ENCODE results near the gene KRT15. TPM values are rescaled to one million over a fixed set of nuclear protein-coding genes. Genes with fewer than 3 reads are reported as not detected.
A peak's percentile ranks its signal among the peaks of the same experiment; 100 is the strongest.

The KRT15 gene
- total RNA-seq, 4 donors from 2014 or later, result 12.3 to 44.5 (median 28.8) TPM

DNA sequence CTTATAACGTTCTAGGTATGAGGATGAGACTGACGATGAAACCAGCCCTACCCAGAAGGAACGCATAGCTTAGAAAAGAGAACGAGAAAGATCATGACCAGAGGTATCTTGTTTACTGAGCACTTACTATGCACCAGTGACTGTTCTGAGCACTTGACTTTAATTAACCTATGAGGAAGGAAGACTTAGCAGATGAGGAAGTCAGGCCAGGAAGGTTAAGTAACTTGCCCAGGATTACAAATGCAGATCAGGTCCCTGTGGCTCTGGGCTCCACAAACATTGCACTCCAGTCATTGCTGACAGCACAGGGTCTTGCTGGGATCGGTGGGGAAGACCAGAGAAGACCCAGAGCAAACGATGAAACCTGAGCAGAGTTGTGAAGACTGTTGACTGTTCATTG is 20.4 kb downstream of the KRT15 start:
- H3K4me3 ChIP-seq, result no peak overlapping the region
- no peak for DNase-seq
- TF ChIP-seq, protein P1, sequence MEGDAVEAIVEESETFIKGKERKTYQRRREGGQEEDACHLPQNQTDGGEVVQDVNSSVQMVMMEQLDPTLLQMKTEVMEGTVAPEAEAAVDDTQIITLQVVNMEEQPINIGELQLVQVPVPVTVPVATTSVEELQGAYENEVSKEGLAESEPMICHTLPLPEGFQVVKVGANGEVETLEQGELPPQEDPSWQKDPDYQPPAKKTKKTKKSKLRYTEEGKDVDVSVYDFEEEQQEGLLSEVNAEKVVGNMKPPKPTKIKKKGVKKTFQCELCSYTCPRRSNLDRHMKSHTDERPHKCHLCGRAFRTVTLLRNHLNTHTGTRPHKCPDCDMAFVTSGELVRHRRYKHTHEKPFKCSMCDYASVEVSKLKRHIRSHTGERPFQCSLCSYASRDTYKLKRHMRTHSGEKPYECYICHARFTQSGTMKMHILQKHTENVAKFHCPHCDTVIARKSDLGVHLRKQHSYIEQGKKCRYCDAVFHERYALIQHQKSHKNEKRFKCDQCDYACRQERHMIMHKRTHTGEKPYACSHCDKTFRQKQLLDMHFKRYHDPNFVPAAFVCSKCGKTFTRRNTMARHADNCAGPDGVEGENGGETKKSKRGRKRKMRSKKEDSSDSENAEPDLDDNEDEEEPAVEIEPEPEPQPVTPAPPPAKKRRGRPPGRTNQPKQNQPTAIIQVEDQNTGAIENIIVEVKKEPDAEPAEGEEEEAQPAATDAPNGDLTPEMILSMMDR (IDR thresholded peaks at IDR 0.05), result no peak
- no peak for TF ChIP-seq POLR2A (IDR thresholded peaks at IDR 0.05)

DNA sequence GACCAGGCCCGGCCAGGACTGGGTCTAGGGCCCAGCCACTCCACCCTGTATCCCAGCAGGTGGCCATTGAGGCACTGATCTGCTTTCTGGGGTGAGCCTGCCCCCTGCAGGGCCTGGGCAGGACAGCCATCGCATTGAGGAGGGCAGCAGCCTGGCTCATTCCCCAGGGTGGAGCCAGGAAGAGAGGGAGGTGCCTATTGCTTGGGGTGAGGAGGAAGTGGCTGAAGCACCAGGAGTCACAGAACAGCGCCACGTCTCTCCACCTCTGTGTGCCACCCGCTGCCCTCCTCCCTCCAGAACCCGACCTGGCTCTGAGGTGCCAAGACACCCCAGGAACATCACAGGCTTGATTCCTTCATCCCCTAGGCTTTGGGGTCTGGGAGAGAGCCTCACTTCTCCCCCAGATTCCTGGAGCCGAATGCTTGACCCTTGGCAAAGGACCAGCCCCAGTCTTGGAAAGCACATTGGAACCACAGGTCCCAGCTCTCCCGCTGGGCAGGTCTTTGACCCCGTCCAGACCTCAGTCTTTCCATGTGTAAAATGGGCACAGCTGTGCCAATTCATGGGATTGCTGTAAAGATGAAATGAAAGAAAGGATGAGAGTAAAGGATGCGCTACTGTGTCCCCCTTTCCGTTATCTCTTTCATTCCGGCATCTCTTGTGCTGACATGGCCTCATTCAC is 21.7 kb downstream of the KRT15 start:
- Histone ChIP-seq H3K36me3 (no peaks in the 10 kb centered on the region), H3K9me3 (no peaks in the 10 kb centered on the region), H3K4me3 (no peak overlapping the region), H3K4me1 (peaks cover 0 to 6% (median 0%) of the 10 kb centered on the region in 4 donors), H3K27ac (peak overlapping the region in 1 of 4 donors; percentile 68), H3K27me3 (no peaks in the 10 kb centered on the region)
- peak in 2 of 3 donors; percentile 80 to 86 for DNase-seq
- TF ChIP-seq, protein P1 (IDR thresholded peaks at IDR 0.05), result peak in 4 of 6 experiments; percentile 46 to 93 (median 89)
- peak; percentile 32 to 59 for TF ChIP-seq POLR2A (IDR thresholded peaks at IDR 0.05)

More for the DNA sequence above, 20.4 kb downstream of the KRT15 start:
- Histone ChIP-seq H3K4me1 (no peaks in the 10 kb centered on the region), H3K36me3 (no peaks in the 10 kb centered on the region), H3K27me3 (no peaks in the 10 kb centered on the region), H3K27ac (no peak overlapping the region), H3K9me3 (no peaks in the 10 kb centered on the region)

DNA sequence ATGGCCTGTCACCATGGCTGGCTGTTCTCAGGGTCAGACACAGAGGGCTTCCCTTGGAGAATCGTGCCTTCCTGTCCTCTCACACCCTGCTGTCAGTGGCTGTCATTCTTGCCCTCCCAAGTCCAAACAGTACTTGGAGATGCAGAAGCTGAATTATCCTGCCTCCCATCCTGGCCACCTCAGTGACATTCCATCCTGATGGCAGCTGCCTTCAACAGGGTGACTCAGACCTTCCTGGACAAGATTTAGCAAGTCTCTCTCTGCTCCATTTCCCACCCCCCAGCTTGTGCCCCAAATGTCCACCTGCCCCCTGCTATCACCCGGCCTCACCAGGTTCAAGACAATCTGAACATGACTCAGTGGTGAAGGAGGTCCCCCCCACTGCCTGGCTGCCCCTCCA is 24.2 kb downstream of the KRT15 start:
- TF ChIP-seq POLR2A (IDR thresholded peaks at IDR 0.05), result no peak
- TF ChIP-seq, protein P1 (IDR thresholded peaks at IDR 0.05), result no peak
- H3K27ac ChIP-seq, result no peak overlapping the region
- no peak for DNase-seq

DNA sequence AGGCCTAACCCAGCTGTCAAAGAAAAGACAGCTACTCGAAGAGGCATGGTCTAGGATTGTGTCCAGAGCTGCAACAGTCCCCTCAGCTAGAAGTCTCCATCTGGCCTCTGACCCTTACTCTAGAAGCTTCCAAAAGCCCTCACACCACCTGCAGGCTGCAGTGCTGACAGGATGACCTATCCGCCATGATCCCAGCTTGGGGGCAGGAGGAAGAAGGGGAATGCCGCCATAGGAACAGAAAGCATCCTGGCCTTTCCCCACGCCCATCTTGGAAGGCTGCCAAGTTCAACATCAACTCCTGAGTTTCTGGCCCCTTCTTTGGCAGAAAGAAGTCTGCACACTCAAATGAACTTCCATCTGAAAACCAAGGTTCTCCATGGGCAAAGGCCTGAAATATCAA is 25.9 kb downstream of the KRT15 start:
- Histone ChIP-seq H3K27ac (peak overlapping the region in 1 of 4 donors; percentile 16), H3K36me3 (no peaks in the 10 kb centered on the region), H3K4me1 (peaks cover 0 to 6% (median 0%) of the 10 kb centered on the region in 4 donors), H3K27me3 (no peaks in the 10 kb centered on the region), H3K4me3 (no peak overlapping the region), H3K9me3 (no peaks in the 10 kb centered on the region)
- DNase-seq, result peak in 1 of 3 donors; percentile 50
- TF ChIP-seq POLR2A (IDR thresholded peaks at IDR 0.05), result no peak
- TF ChIP-seq, protein P1 (IDR thresholded peaks at IDR 0.05), result no peak

More for the DNA sequence above, 24.2 kb downstream of the KRT15 start:
- no peak overlapping the region for H3K4me3 ChIP-seq
- no peaks in the 10 kb centered on the region for H3K36me3 ChIP-seq
- peaks cover 0 to 6% (median 0%) of the 10 kb centered on the region in 4 donors for H3K4me1 ChIP-seq
- no peaks in the 10 kb centered on the region for H3K27me3 ChIP-seq
- no peaks in the 10 kb centered on the region for H3K9me3 ChIP-seq

DNA sequence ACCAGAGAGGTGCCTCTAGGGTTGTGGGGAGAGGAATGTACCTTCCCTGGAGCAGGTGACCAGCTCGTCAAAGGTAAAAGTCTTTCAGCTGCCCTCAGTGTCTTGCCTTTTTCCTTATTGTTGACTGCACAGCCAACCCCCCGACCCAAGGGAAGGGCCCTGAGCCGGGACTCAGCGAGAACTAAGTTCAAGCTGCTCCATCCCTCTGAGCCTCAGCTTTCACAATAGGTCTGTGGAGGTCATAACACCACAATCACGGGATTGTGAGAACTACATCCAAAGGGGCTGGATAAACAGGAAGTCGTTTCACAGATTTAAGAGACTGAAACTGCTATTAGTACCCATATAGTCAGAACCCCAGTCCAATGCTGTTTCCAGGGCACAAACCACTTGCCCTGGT is 26.3 kb downstream of the KRT15 start:
- Histone ChIP-seq H3K4me1 (peaks cover 0 to 6% (median 0%) of the 10 kb centered on the region in 4 donors), H3K27me3 (no peaks in the 10 kb centered on the region), H3K27ac (peak overlapping the region in 1 of 4 donors; percentile 16), H3K4me3 (no peak overlapping the region), H3K36me3 (no peaks in the 10 kb centered on the region), H3K9me3 (no peaks in the 10 kb centered on the region)
- DNase-seq, result no peak
- TF ChIP-seq, protein P1 (IDR thresholded peaks at IDR 0.05), result no peak
- TF ChIP-seq POLR2A (IDR thresholded peaks at IDR 0.05), result no peak
